Peyer's patch (tissue), 4 donors: ENCODE measurements around the gene TSPAN33.
"Not testable (repeated sequence)": the region's sequence is repeated elsewhere in the genome, so short reads cannot be mapped to it uniquely, and the experiment has no call there.

Source experiments
- POLR2A ChIP-seq, 2 donors: fragments of 450-650 bp; IDR thresholded peaks; one replicate each; pipeline ENCODE4 v1.5.1; 2017; ENCODE audit warnings: antibody characterized with exemption in 2 of 2, mild to moderate bottlenecking in 2 of 2, moderate library complexity in 2 of 2
- TF ChIP-seq, protein P1 (sequence below), 6 experiments: fragments of 450-650 bp in 4 of 6; fragments of 200-600 bp in 2 of 6; sonication (generic) in 1 of 6; IDR thresholded peaks; one replicate each; pipeline ENCODE4 v1.5.1; 2017 to 2019; ENCODE audit warnings: antibody characterized with exemption in 6 of 6, mild to moderate bottlenecking in 3 of 6, moderate library complexity in 1 of 6

DNA sequence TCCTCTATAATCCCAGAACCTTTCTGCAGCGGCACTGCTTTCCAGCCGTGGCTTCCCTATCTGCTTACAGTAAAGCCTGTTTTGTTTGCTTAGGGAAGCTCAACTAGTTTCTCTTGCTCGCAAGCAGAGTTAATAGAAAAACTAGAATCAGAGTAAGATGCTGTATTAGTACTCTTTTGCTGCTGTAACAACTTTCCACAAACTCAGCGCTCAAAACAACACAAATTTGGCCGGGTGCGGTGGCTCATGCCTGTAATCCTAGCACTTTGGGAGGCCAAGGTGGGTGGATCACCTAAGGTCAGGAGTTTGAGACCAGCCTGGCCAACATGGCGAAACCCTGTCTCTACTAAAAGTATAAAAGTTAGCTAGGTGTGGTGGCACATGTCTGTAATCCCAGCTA lies 29.4 kb downstream of the TSPAN33 start:
- TF ChIP-seq POLR2A (IDR thresholded peaks at IDR 0.05): not testable (repeated sequence)
- TF ChIP-seq, protein P1, sequence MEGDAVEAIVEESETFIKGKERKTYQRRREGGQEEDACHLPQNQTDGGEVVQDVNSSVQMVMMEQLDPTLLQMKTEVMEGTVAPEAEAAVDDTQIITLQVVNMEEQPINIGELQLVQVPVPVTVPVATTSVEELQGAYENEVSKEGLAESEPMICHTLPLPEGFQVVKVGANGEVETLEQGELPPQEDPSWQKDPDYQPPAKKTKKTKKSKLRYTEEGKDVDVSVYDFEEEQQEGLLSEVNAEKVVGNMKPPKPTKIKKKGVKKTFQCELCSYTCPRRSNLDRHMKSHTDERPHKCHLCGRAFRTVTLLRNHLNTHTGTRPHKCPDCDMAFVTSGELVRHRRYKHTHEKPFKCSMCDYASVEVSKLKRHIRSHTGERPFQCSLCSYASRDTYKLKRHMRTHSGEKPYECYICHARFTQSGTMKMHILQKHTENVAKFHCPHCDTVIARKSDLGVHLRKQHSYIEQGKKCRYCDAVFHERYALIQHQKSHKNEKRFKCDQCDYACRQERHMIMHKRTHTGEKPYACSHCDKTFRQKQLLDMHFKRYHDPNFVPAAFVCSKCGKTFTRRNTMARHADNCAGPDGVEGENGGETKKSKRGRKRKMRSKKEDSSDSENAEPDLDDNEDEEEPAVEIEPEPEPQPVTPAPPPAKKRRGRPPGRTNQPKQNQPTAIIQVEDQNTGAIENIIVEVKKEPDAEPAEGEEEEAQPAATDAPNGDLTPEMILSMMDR (IDR thresholded peaks at IDR 0.05): not testable (repeated sequence)
